ENCODE data around the gene DAPL1.

Gene DAPL1, protein sequence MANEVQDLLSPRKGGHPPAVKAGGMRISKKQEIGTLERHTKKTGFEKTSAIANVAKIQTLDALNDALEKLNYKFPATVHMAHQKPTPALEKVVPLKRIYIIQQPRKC

DNA sequence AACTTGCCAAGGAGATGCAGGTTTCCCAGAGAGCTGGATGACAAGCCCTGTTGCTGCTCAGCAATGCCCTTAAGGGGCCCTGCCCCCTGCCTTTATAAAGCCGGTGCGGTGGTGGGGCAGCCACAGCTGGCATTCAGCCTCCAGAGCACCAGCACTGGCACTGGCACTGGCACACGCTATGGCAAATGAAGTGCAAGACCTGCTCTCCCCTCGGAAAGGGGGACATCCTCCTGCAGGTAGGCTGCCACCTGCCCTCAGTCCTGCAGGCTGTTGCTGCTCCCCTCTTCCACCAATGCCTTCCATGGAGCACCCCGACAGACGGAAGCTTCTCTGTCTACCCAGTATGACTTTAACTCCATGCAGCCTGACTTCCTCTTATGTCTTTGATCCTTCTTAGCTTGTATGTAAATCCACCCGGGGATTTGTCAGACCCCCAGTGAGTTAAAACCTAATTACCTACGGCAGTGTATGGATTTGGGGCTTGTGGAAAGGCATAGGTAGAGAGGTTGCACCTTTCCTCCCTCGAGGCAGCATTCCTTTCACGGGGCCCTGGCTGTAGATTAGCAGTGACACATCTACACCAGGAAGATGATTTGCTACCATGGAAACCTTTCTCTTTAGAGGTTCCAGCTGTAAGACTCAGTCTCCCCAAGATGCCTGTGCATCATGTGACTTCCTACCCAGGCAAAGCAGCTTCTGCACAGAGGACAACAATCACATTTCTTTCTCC, at the start of gene DAPL1:
Gene DAPL1, plus strand, starts transcription at position 123 of the 730 bp plus-strand sequence. Its CDS starts 56 bp downstream, at position 179.
- no peak for DNase-seq

DNA sequence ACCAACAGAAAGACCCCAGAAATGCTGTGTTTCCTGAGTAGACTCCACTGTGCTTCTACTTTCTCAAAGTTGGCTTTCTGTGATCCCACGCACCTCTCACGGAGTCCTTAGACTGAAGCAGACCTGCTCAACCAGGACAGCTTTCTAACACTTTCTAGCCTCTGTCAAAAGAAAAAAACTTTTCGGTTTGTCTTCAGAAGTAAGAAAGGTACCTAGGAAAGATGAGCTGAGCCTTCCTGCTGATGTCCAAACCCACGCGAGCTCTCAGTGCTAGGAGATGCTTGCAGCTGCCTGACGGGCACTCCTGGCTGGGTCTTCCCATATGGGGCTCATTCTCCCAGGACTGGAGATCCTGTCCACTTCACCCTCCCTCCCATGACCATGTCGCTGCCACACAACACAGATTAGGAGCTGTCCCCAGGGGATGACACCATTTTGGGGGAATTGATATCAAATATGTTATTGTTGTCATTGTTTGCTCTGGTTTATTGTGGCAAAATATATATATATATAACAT, 49.2 kb upstream of the DAPL1 start:
- DNase-seq, result no peak

DNA sequence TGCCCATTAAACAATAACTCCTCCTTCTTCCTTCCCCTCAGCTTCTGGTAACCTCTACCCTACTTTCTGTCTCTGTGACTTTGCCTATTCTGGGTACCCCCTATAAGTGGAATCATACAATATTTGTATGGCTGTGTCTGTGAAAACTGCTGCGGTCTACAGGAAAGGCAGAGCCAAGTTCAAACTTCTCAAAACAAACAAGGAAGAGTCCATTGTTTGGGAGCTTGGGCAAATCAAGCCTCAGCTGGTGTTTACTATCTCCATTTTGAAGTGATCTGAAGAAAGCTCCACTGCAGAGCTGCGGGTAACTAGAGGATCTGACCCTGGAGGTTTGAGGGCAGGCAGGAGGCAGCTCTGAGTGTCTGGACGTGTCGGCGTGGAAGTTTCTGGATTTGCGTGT, 48.6 kb upstream of the DAPL1 start:
- no peak for DNase-seq

DNA sequence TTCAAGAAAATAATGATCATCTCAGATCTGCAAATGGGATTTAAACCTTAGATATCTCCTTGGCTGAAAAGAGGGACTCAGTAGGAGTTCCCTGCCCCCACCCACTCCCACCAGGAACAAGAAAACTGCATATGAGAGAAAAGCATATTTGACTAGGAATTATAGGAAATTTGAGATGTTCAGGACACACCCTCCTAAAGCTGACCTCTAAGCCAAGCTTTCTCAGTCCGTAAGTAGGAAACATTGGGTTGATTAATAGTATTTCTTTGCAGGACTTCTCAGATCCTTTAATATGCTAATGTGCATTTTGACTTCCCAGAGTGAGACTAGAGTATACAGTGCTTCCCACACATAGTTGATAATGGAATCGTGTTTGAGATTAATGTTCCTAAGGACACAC, 47.8 kb upstream of the DAPL1 start:
- no peak for DNase-seq

DNA sequence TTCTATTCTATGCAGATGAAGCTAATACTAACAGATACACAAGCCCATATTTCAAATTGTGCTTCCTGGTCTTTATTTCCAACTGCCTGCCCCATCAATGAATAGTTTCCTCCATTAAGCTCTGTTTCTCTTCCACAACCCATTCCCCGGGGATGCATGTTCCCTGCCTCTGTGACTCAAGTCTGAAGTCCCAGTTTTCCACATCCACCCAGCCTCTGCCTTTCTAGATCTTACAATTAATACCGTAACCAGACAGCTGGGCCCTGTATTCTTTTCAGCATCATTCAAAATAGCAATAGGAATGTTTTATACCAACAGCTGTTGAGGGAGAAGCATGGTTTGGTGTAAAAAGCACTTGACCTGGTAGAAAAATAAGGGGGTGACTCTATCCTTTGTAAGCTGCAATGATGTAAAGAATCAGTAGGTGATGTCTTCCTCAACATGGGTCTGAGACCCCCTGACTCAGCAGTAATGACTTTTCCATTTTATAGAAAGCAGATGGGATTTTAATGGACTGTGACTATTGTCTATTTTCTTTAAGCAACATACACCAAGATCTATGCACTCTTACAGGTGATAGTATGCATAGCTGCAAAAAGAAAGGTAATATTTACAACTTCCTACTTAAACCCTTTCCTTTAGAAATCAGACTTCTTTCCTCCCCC, 46.1 kb upstream of the DAPL1 start:
- no peak for DNase-seq

DNA sequence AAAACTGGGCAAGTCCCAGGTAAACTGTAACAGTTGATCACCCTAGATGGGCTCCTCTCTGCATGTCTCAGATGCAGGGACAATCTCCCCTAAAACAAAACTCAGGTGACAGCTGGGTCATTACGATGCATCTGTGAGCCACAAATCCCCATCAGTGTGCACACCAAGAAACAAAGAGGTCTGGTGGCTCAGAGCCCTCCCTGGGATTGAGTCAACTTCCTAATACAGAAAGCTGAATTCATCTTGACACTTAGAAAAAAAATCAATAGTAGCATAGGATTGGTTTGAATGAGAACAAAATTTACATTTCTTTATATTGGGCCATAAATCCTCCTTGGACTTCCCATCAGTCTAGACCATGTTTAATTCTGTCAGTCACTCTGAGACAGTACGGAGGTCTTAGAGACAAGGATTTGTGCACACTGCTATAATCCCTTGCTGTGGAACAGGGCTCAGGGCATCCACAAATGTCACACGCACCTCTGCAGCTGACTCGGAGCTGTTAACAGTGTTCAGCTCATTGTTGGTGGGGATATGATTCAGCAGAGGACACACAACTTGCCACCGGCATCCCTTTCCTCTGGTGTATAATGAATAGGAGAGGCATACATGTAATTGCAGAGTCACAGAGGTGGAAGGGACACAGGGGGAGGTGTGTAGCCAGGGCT, 44.5 kb upstream of the DAPL1 start:
- DNase-seq, result no peak

DNA sequence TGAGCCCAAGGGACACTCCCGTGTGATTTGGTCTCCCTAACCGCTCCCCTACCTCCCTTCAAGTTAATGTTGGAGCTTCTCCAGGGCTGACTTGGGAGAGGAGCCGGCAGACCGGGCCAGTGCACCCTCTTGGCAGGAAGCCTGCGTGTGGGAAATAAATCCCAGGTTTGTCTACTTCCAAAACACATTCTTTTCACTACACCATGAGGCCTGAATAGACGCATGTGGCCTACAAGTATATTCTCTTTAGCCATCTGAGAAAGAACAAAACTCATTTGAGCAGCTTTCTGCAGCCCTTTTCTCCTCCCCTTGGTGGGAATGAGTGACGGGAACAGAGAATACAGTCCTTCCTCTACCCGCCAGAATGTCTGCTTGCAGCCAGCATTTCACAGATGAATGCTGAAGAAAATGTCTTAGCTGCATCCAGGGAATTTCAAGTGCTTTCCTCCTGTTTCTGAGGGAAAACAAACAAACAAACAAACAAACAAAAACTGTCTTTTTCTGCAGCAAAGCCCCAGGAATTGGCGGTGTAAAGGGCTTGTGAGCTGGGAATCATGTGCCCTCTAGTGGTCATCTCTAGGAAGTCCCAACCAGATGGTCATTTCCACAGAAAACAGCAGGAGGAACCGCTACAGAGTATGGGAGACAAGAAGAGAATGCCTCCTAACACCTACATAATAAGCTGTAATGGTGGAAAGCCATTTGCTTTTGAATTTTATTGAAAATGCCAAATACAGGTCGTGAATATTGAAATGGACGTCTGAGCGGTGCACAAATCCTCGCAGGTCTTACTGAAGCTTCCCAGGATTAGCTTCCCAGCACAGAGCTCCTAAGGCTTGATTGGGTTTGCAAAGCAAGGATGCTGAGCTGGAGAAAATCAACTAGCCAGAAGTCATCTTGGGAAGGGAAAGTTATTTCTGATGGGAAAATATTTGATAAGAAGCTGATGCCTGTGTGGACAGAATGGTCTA, 41.2 kb upstream of the DAPL1 start:
- no peak for DNase-seq

DNA sequence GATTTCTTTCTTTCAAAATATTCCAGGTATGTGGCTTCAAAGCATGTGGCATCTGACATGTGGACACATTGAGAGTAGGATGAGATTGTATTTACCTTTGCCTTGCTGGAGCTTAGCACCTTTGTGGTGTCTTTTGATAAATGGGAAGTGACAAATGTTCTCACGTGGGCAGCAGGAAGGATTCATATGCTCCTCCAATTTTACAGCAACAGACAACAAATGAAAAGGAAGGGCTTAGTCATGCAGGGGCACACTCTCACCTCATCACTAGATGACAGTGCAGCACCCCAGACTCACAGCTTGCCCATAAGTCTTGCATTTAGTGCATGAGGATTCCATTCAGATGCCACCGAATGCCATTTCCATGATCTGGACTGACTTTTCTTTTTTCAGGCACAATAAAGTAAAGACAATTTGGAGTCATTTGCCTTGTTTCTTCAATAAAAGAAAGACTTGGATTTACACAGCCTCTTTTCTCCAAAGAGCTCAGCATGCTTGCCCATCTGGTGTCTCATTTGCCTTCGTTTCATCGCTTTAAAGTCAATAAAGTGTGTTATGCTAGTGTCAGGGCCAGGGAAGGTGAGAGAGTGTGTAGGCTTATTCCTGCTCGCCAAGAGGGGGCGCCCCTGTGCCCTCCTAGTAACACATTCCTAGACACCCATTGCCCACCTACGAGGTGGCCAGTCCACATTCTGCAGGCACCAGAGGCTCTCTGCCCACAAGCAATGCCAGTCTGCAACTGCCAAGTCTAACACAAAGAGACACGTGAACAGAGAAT, 39.6 kb upstream of the DAPL1 start:
- DNase-seq, result no peak

DNA sequence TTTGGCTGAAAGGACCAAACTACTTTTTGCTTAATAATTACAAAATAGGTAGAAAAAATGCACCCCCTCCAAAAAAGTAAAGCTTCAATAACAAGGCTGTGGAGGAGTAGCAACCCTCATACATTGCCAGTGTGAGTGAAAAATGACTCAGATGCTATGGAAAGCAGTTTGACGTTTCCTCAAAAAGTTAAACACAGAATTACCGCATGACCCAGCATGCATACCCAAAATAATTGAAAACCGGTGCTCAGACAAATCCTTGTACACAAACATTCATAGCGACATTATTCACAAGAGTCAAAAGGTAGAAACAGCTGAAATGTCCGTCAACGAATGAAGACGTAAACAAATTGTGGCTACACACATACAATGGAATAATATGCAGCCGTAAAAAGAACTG, 38.8 kb upstream of the DAPL1 start:
- no peak for DNase-seq

DNA sequence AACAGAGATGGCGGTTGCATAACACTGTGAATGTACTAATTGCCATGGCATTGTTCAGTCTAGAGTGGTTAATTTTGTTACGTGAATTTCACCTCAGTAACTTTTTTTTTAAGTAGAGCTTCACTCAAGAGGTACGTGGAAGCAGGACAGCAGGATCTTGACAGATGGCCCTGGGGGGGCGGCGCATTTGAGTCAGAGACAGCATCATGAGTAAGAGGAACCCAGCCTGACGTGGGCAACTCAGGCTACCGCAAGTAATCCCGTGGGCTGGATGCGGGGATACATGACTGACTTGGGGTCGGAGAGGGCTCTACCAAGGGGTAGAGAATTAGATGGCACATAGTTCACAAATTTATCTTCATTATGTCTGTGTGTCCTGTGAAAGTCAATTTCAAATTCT, 38.1 kb upstream of the DAPL1 start:
- no peak for DNase-seq

DNA sequence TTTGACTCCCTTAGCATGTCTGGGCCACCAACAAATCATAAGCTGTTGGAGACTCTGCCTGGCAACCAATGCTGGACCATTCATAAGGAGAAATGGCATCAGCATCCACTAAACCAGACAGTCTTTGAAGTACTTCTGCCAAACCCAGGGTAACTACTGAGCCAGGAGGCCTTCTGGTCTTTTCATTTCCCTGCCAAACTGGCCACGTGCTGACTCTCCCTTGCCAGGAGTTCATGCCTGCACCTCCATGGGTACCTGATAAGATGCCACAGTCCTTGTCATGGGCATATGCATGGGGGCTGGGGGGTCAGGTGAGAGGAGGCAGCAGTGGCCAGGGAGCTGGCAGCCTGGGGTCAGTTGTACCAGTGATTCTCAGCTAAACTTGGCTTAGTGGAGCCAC, 34.2 kb upstream of the DAPL1 start:
- DNase-seq, result no peak

DNA sequence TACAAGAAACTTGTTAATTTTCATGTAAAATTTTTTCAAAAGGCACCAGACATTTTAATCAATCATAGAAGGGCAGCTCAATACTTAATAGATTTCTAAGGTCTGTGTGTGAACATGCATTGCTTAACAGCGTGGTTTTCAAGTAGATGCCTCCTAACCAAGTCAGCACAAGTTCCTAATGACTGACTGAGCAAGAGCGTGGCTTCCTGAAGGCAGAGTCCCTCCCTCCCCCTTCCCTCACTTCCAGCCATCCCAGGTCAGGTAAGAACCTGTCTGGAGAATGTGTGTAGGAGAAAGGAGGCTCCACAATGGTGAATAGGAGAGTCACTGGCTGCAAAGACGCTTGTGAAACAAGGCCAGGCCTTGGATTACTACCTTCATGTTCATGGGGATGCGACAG, 33.5 kb upstream of the DAPL1 start:
- no peak for DNase-seq

DNA sequence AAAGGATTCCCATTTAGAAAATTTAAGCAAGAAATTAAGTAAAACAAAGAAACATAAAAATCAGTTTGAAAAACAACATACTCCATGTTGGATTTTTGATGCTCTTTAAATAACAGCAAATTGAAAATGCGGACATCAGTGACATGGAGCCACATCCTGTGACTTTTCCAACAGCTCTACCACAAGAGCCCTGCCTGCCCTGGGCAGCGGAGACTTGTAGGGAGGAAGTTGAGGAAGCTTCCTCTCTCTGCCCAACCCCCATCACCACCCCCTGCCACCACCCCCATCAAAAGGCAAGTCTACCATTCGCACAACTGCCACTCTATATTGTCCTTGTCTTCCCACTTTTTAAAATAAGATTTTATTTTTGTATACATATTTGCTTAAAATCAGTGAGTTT, 32.8 kb upstream of the DAPL1 start:
- no peak for DNase-seq

DNA sequence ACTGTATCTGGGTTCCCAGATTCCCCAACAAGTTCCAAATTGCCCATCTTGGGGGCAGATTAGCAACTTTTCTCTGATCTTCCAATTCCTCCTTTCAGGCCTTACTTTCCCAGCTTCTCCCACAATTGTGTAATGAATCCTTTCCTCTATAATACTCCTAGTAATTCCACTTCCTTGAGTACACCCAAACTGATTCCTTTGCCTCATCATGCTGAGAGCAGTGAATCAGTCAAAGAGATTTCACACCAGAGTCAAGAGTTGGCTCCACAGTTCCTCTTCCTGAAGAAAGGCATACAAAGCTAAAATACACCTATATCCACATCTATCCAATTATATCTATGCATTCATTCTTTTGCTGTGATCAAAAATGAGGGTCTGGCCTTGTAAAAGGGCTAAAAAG, 28.6 kb upstream of the DAPL1 start:
- no peak for DNase-seq

DNA sequence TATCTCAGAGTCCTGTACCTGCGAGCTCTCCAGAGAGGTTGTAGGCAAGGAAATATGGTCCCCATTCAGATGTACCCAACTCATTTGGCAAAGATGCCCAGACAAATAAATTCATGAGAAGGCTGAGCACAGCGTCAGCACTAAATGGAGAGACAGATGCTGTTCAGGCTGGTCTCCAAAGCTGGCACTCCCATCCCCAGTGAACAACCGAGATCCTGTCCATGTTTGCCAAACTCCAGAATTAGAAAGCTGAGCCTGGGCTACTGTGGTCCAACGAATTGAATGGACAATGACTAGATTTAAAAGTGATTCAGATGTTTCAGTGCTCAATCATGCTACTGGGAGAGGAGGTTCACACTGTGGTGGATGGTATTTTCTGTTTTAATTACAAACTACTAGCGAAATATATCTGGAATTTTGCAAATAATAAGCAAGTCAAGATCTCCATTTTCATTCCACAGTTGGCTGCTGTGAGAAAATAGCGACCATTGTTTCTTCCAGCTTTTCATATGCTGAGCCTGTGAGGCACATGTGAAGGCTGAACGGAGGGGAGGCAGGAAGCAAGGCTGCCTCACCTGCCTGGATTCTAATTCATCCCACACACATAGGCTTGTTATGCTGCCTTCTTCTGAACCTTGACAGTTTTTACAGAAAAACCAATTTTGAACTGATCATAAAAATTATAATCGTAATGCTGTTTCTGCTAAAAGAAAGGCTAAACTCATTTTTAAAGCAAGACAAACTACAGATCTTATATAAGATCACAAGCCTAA, 22.6 kb upstream of the DAPL1 start:
- no peak for DNase-seq

DNA sequence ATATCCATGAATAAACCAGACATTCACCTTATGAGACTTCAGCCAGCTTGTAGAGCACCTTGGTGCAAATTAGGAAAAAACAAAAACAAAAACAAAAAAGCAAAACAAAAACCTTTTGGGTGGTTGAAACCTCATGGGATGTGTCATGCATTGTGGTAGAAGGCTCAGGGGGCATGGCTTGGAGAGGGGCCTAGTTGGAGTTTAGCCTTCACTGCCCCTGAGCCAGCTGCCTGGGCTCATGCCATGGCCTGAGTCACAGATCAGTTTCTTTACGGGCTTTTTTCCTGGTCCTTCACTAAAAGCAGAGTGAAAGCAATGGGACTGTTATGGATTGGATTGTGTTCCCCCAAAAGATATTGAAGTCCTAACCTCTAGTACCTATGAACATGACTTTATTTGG, 22.0 kb upstream of the DAPL1 start:
- DNase-seq, result no peak

DNA sequence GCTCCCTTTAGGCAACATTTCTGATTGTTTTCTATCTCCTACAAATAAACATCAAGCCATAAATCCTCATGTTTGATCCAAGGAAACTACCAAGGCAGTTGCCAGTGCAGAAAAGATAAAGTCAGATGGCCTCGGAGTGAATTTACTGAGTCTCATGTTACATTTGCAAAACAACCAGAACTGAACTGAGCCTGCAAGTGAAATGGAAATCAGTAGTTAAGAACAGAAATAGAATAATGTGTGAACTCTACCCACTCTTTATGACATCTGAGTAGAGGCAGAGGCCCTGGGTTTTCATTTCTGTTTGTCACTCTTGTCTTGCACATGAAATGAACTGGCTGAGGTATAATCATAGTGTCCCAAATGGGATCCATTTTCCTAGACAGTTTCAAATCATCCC, 20.4 kb upstream of the DAPL1 start:
- DNase-seq, result no peak

DNA sequence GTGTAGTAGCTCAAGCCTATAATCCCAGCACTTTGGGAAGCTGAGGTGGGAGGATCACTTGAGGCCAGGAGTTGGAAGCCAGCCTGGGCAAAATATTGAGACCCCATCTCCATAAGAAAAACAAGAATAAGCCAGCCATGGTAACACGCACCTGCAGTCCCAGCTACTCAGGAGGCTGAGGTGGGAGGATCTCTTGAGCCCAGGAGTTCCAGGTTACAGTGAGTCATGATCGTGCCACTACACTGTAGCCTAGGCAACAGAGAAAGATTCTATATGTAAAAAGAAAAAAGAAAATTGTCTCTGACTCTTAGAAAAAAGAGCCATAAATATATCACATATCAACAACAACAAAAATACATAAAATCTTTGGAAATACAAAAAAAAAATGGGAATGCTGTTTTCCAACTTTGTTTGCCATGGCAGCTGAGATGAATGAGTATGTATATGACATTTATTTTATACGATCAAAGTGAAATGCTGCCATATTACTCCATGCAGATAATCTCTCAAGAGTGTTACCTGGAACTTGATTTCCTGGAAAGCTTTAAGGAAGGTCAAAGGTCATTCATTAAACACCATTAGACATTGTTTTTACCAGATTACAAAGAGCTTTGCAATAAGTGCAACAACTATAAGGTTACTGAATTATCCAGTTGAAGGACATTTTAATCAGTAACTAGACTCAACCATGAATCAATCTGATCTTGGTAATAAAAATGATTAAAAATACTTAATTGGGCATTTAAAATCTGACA, 19.7 kb upstream of the DAPL1 start:
- DNase-seq, result no peak

DNA sequence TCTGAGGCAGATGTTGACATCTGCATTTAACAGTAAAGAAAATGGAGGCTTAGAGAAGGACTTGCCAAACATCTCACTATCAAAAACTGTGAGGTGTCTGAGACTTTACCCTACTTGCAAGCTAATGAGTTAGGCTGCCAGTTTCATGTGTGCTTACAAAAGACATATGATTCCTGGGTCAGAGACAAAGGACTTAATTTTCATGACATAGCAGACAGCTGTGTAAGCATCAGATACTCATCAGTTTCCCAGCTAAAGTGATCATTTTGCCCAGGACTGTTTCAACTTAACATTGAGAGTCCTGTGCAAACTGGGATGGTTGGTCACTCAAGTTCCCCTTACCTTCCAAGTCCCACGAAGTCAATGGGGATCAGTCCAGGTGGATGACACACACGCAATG, 18.9 kb upstream of the DAPL1 start:
- DNase-seq, result no peak

DNA sequence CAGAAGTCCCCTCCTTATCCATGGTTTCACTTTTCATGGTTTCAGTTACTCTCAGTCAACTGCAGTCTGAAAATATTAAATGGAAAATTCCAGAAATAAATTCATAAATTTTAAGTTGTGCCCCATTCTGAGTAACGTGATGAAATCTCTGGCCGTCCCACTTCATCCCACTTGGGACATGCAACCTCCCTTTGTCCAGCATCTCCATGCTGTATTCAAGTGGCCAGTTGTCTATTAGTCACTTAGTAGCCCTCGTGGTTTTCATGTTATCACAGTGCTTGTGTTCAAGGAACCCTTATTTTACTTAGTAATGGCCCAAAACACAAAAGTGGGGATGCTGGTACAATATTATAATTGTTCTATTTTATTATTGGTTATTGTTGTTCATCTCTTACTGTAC, 18.0 kb upstream of the DAPL1 start:
- no peak for DNase-seq
